HG02571 (cell line): ENCODE data around the gene ADAMTS17.

Source experiments
- ATAC-seq: cut with Tn5 transposase; IDR thresholded peaks from one replicate; pipeline ENCODE4 v1.9.1; 2021; ENCODE audit warnings: mild to moderate bottlenecking, moderate library complexity; ENCODE audit not compliant: unreplicated experiment

The ADAMTS17 gene

GRCh38 chr15:99963976-99964375 lies 377.8 kb downstream of the ADAMTS17 start:
- no peak for ATAC-seq

- no peak for ATAC-seq
Observed at GRCh38 chr15:99963096-99963825, 378.5 kb downstream of the ADAMTS17 start.

- ATAC-seq: no peak
Observed at GRCh38 chr15:99962006-99962561, 379.7 kb downstream of the ADAMTS17 start.

GRCh38 chr15:99961011-99961441 lies 380.7 kb downstream of the ADAMTS17 start:
- ATAC-seq: no peak

- ATAC-seq: no peak
Observed at GRCh38 chr15:99959326-99959725, 382.4 kb downstream of the ADAMTS17 start.

- ATAC-seq: no peak
Observed at GRCh38 chr15:99958426-99959097, 383.2 kb downstream of the ADAMTS17 start.

- ATAC-seq: no peak
Observed at GRCh38 chr15:99957642-99958013, 384.1 kb downstream of the ADAMTS17 start.

- ATAC-seq: no peak
Observed at GRCh38 chr15:99956820-99957641, 384.7 kb downstream of the ADAMTS17 start.

GRCh38 chr15:99956022-99956775 lies 385.6 kb downstream of the ADAMTS17 start:
- ATAC-seq: no peak

- no peak for ATAC-seq
Observed at GRCh38 chr15:99955532-99955931, 386.2 kb downstream of the ADAMTS17 start.

- no peak for ATAC-seq
Observed at GRCh38 chr15:99955181-99955525, 386.6 kb downstream of the ADAMTS17 start.

GRCh38 chr15:99954361-99955180 lies 387.2 kb downstream of the ADAMTS17 start:
- no peak for ATAC-seq

- no peak for ATAC-seq
Observed at GRCh38 chr15:99953886-99954285, 387.9 kb downstream of the ADAMTS17 start.

- no peak for ATAC-seq
Observed at GRCh38 chr15:99951511-99951910, 390.3 kb downstream of the ADAMTS17 start.

GRCh38 chr15:99944131-99944530 lies 397.6 kb downstream of the ADAMTS17 start:
- no peak for ATAC-seq

- ATAC-seq: no peak
Observed at GRCh38 chr15:99943466-99943865, 398.3 kb downstream of the ADAMTS17 start.

GRCh38 chr15:99932676-99933402 lies 408.9 kb downstream of the ADAMTS17 start:
- ATAC-seq: no peak

GRCh38 chr15:99931703-99932603 lies 409.8 kb downstream of the ADAMTS17 start:
- no peak for ATAC-seq
